Right atrium auricular region (tissue), 2 donors: ENCODE data around the gene CD22. TPM values are rescaled to one million over a fixed set of nuclear protein-coding genes. Genes with fewer than 3 reads are reported as not detected.

Source experiments
- DNase-seq: peaks from one replicate; pipeline ENCODE4 v3.0.0-alpha.2; 2019; ENCODE audit warnings: low spot score
- H3K27ac ChIP-seq, 2 donors: fragments of 200-600 bp; sonication (generic); 1 replicate in 1 of 2; 2 replicates in 1 of 2; pipeline ENCODE4 v1.5.1; 2016 to 2019
- H3K27me3 ChIP-seq, 2 donors: fragments of 200-600 bp; sonication (generic); one replicate each; pipeline versions ENCODE4 v1.5.1 to v1.6.0; 2017 to 2019
- H3K36me3 ChIP-seq: fragments of 200-600 bp; sonication (generic); one replicate; pipeline ENCODE4 v1.5.1; 2016
- H3K4me1 ChIP-seq, 2 donors: fragments of 200-600 bp; sonication (generic); one replicate each; pipeline versions ENCODE4 v1.5.1 to v1.6.0; 2017 to 2019
- H3K4me3 ChIP-seq, 2 donors: fragments of 200-600 bp; sonication (generic); 1 replicate in 1 of 2; 2 replicates in 1 of 2; pipeline ENCODE4 v1.5.1; 2017 to 2019; ENCODE audit warnings: mild to moderate bottlenecking in 1 of 2, moderate library complexity in 1 of 2
- H3K9me3 ChIP-seq, 2 donors: fragments of 200-600 bp; sonication (generic); one replicate each; pipeline ENCODE4 v1.5.1; 2019
- CTCF ChIP-seq, 2 donors: fragments of 200-600 bp; sonication (generic); IDR thresholded peaks; one replicate each; pipeline ENCODE4 v1.5.1; 2019; ENCODE audit warnings: antibody characterized with exemption in 2 of 2
- total RNA-seq, 2 donors: library from RNA; depleted of rRNA; stranded (reverse); fragments of >200 nt; gene quantifications; one replicate each; pipeline ENCODE4 v1.1.0, GENCODE V29; 2016

The CD22 gene
- total RNA-seq, 2 donors from 2014 or later: 1.4 TPM; not detected in 1

GRCh38 chr19:35290381-35291127, 38.4 kb upstream of the CD22 start:
- H3K27ac ChIP-seq: no peak overlapping the region
- no peaks in the 10 kb centered on the region for H3K9me3 ChIP-seq
- no peaks in the 10 kb centered on the region for H3K4me1 ChIP-seq
- DNase-seq: no peak
- no peaks in the 10 kb centered on the region for H3K27me3 ChIP-seq
- no peaks in the 10 kb centered on the region for H3K36me3 ChIP-seq
- no peak for TF ChIP-seq CTCF (IDR thresholded peaks at IDR 0.05)
- no peak overlapping the region for H3K4me3 ChIP-seq

GRCh38 chr19:35291259-35291658, 37.7 kb upstream of the CD22 start:
- Histone ChIP-seq H3K27me3 (no peaks in the 10 kb centered on the region), H3K36me3 (no peaks in the 10 kb centered on the region), H3K27ac (no peak overlapping the region), H3K4me3 (no peak overlapping the region), H3K9me3 (no peaks in the 10 kb centered on the region), H3K4me1 (no peaks in the 10 kb centered on the region)
- TF ChIP-seq CTCF (IDR thresholded peaks at IDR 0.05): no peak
- no peak for DNase-seq

GRCh38 chr19:35291916-35292315, 37.1 kb upstream of the CD22 start, which contains the start of gene MAG:
TSS of gene MAG (plus strand) at chr19:35292161. CDS start at chr19:35295409, 3,248 bp downstream.
- no peak for TF ChIP-seq CTCF (IDR thresholded peaks at IDR 0.05)
- H3K36me3 ChIP-seq: no peaks in the 10 kb centered on the region

GRCh38 chr19:35292421-35293362, 36.3 kb upstream of the CD22 start:
- no peak for DNase-seq
- TF ChIP-seq CTCF (IDR thresholded peaks at IDR 0.05): no peak

More at GRCh38 chr19:35291916-35292315, 37.1 kb upstream of the CD22 start, which contains the start of gene MAG:
- H3K27me3 ChIP-seq: no peaks in the 10 kb centered on the region
- no peak within 1 kb of the TSS for H3K4me3 ChIP-seq
- H3K9me3 ChIP-seq: no peaks in the 10 kb centered on the region
- H3K4me1 ChIP-seq: no peaks in the 10 kb centered on the region
- DNase-seq: no peak
- H3K27ac ChIP-seq: no peak within 1 kb of the TSS

GRCh38 chr19:35293363-35293739, 35.6 kb upstream of the CD22 start:
- H3K9me3 ChIP-seq: no peaks in the 10 kb centered on the region
- H3K4me1 ChIP-seq: no peaks in the 10 kb centered on the region
- H3K27ac ChIP-seq: no peak overlapping the region
- DNase-seq: no peak
- H3K4me3 ChIP-seq: no peak overlapping the region
- no peaks in the 10 kb centered on the region for H3K27me3 ChIP-seq
- TF ChIP-seq CTCF (IDR thresholded peaks at IDR 0.05): no peak
- H3K36me3 ChIP-seq: no peaks in the 10 kb centered on the region

More at GRCh38 chr19:35292421-35293362, 36.3 kb upstream of the CD22 start:
- H3K4me3 ChIP-seq: no peak overlapping the region
- H3K4me1 ChIP-seq: no peaks in the 10 kb centered on the region
- H3K36me3 ChIP-seq: no peaks in the 10 kb centered on the region
- no peaks in the 10 kb centered on the region for H3K27me3 ChIP-seq
- H3K27ac ChIP-seq: no peak overlapping the region
- no peaks in the 10 kb centered on the region for H3K9me3 ChIP-seq
